GM12878 (cell line): Measurements from ENCODE around the gene SRPRB.

ENCODE experiments used
- CHD1 ChIP-seq: IDR thresholded peaks from 2 replicates; pipeline ENCODE4 v1.6.1; 2012; ENCODE audit warnings: low read depth, low read length, improper control_type of control experiment
- EP300 ChIP-seq, 2 experiments: fragments of 150-350 bp in 1 of 2; IDR thresholded peaks; 2 replicates each; pipeline ENCODE4 v1.6.1; 2011 to 2012; ENCODE audit warnings: low read depth in 2 of 2, low read length in 2 of 2, borderline replicate concordance in 1 of 2, improper control_type of control experiment in 1 of 2, inconsistent platforms in 1 of 2; ENCODE audit not compliant: control insufficient read depth in 1 of 2
- NFYA ChIP-seq: IDR thresholded peaks from 2 replicates; pipeline ENCODE4 v1.6.1; 2011; ENCODE audit warnings: low read depth, mild to moderate bottlenecking, low read length, improper control_type of control experiment, borderline replicate concordance
- RAD21 ChIP-seq: IDR thresholded peaks from 2 replicates; pipeline ENCODE4 v1.6.1; 2011; ENCODE audit warnings: mild to moderate bottlenecking, low read depth, low read length, moderate library complexity; ENCODE audit not compliant: insufficient read depth
- RAD51 ChIP-seq: fragments of 450-650 bp; IDR thresholded peaks from 2 replicates; pipeline ENCODE4 v1.6.1; 2016; ENCODE audit warnings: moderate library complexity, mild to moderate bottlenecking, inconsistent platforms
- REST ChIP-seq: IDR thresholded peaks from 2 replicates; pipeline ENCODE4 v1.6.1; 2012; ENCODE audit warnings: mild to moderate bottlenecking, low read depth, low read length
- SIN3A ChIP-seq: IDR thresholded peaks from 2 replicates; pipeline ENCODE4 v1.6.1; 2012; ENCODE audit warnings: low read depth, low read length, improper control_type of control experiment
- SMC3 ChIP-seq: IDR thresholded peaks from 2 replicates; pipeline ENCODE4 v1.6.1; 2011; ENCODE audit warnings: low read length, improper control_type of control experiment, borderline replicate concordance
- TAF1 ChIP-seq: IDR thresholded peaks from 2 replicates; pipeline ENCODE4 v1.6.1; 2011; ENCODE audit warnings: mild to moderate bottlenecking, low read depth, low read length, borderline replicate concordance
- USF2 ChIP-seq: IDR thresholded peaks from 2 replicates; pipeline ENCODE4 v1.6.1; 2011; ENCODE audit warnings: low read depth, low read length, improper control_type of control experiment, borderline replicate concordance
- ZNF687 ChIP-seq: fragments of 450-650 bp; IDR thresholded peaks from 2 replicates; pipeline ENCODE4 v1.6.1; 2017; ENCODE audit warnings: mild to moderate bottlenecking, moderate library complexity
- TF ChIP-seq, protein P1 (sequence below), 3 experiments: IDR thresholded peaks in 2 of 3; conservative IDR thresholded peaks in 1 of 3; 2 replicates each; pipeline ENCODE4 v1.5.1; 2011; ENCODE audit warnings: low read depth in 3 of 3, low read length in 3 of 3, mild to moderate bottlenecking in 3 of 3, control low read depth in 2 of 3, moderate library complexity in 2 of 3, inconsistent platforms in 1 of 3, mixed read lengths in 1 of 3; ENCODE audit not compliant: control insufficient read depth in 2 of 3, insufficient read depth in 1 of 3; ENCODE audit errors: extremely low read depth in 1 of 3
- TF ChIP-seq, protein P2 (sequence below): IDR thresholded peaks from 2 replicates; pipeline ENCODE4 v1.6.1; 2012; ENCODE audit warnings: low read depth, low read length, improper control_type of control experiment

DNA sequence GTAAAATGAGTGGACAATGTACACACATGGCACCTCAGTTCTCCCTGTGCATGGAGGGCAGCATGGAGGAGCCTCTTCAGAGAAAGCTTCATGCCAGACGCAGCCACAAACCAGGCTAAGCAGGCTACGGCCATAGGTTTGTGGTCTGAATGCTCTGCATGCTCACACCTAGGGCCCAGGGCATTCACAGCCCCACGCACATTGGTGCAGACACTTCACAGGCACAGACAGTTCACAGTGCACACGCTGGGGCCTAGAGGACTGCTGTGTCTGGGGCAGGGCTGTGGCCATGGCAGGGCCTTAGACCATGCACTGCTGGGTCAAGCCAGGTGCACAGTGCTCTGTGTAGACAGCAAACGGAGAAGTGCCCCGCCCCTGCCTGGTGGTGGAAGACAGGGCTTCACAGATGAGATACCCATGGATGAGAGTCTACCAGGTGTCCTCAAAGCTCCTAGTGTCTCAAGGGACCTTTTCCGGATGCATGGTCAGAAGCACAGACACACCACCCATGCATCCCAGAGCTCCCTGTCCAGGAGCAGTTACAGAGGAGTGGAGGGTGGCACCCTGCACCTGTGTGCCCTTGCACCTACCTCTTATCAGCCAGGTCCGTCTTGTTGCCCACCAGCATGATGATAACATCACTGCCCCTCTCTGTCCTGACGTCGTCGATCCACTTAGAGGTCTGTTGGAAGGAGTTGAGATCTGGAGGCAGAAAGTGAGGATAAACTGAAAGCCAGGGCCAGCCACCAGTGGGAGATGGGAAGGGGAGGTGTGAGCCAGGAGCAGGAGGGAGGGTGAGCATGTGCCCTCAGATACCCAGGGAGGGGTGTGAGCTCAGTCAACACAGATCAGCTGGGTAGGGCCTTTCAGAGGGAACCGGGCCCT, 33.5 kb downstream of the SRPRB start:
- no peak for TF ChIP-seq NFYA
- TF ChIP-seq SIN3A = no peak
- TF ChIP-seq USF2 = no peak
- no peak for TF ChIP-seq CHD1
- TF ChIP-seq RAD51 = no peak
- TF ChIP-seq, protein P1, sequence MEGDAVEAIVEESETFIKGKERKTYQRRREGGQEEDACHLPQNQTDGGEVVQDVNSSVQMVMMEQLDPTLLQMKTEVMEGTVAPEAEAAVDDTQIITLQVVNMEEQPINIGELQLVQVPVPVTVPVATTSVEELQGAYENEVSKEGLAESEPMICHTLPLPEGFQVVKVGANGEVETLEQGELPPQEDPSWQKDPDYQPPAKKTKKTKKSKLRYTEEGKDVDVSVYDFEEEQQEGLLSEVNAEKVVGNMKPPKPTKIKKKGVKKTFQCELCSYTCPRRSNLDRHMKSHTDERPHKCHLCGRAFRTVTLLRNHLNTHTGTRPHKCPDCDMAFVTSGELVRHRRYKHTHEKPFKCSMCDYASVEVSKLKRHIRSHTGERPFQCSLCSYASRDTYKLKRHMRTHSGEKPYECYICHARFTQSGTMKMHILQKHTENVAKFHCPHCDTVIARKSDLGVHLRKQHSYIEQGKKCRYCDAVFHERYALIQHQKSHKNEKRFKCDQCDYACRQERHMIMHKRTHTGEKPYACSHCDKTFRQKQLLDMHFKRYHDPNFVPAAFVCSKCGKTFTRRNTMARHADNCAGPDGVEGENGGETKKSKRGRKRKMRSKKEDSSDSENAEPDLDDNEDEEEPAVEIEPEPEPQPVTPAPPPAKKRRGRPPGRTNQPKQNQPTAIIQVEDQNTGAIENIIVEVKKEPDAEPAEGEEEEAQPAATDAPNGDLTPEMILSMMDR (IDR thresholded peaks at IDR 0.05 in 2 of 3, conservative IDR thresholded peaks at IDR 0.05 in 1 of 3; ENCODE audit: control insufficient read depth in 2 of 3, extremely low read depth in 1 of 3, insufficient read depth in 1 of 3, low read depth in 3 of 3, low read length in 3 of 3) = no peak
- TF ChIP-seq TAF1 = no peak
- no peak for TF ChIP-seq REST
- TF ChIP-seq EP300 (IDR thresholded peaks at IDR 0.05; ENCODE audit: borderline replicate concordance in 1 of 2, control insufficient read depth in 1 of 2, low read depth in 2 of 2, low read length in 2 of 2) = no peak
- TF ChIP-seq, protein P2, sequence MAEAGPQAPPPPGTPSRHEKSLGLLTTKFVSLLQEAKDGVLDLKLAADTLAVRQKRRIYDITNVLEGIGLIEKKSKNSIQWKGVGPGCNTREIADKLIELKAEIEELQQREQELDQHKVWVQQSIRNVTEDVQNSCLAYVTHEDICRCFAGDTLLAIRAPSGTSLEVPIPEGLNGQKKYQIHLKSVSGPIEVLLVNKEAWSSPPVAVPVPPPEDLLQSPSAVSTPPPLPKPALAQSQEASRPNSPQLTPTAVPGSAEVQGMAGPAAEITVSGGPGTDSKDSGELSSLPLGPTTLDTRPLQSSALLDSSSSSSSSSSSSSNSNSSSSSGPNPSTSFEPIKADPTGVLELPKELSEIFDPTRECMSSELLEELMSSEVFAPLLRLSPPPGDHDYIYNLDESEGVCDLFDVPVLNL = no peak
- no peak for TF ChIP-seq ZNF687
- TF ChIP-seq SMC3 = no peak
- TF ChIP-seq RAD21 = no peak
